PC-3 (cell line): ENCODE measurements around the gene EMC8.

ENCODE experiments used
- EZH2 ChIP-seq: fragments of 300-600 bp; sonication (generic); IDR thresholded peaks from one replicate; pipeline ENCODE4 v1.6.1; 2017; ENCODE audit warnings: antibody characterized with exemption, mild to moderate bottlenecking, low read length; ENCODE audit not compliant: unreplicated experiment
- EZH2phosphoT487 ChIP-seq: fragments of 300-600 bp; sonication (generic); IDR thresholded peaks from 2 replicates; pipeline ENCODE4 v1.6.1; 2018; ENCODE audit warnings: mild to moderate bottlenecking, antibody characterized with exemption, low read length, borderline replicate concordance
- TF ChIP-seq, protein P1 (sequence below): fragments of 300-600 bp; sonication (generic); conservative IDR thresholded peaks from 2 replicates; pipeline ENCODE4 v1.5.1; 2017; ENCODE audit warnings: antibody characterized with exemption, low read depth, mild to moderate bottlenecking, low read length

DNA sequence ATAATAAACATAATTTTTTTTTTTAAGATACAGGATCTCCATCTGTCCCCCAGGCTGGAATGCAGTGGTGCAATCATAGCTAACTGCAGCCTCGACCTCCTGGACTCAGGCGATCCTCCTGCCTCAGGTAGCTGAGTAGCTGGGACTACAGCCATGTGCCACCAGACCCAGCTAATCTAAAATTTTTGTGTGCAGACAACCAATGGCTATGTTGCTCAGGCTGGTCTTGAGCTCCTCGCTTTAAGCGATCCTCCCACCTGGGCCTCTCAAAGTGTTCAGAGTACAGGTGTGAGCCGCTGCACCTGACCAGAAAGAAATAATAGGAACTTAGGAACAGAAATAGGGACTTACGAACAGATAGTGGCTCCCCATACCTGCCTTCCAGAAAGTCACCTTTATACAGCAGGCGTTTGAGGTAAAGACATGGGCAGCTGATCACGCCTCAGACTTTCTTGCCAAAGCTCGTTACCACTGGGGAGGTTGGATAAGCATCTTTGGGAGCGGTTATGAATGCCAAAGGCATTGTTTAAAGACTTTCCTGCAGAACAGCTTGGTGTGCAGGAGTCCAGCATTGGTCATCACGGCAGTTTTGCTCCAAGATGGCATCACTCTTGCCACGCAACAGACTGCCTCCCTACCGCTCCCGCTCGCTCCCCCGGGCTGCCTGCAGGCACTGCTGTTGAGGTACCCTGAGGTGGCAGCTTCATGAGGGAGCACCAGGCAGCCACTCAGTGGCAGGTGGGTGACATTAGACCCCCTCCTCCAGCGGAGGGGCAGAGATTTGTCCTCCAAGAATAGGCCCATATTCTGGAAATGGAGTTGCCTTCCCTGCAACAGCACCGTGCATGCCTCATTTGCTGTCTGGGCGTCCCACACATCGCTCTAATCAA is 13.7 kb upstream of the EMC8 start:
- TF ChIP-seq, protein P1, sequence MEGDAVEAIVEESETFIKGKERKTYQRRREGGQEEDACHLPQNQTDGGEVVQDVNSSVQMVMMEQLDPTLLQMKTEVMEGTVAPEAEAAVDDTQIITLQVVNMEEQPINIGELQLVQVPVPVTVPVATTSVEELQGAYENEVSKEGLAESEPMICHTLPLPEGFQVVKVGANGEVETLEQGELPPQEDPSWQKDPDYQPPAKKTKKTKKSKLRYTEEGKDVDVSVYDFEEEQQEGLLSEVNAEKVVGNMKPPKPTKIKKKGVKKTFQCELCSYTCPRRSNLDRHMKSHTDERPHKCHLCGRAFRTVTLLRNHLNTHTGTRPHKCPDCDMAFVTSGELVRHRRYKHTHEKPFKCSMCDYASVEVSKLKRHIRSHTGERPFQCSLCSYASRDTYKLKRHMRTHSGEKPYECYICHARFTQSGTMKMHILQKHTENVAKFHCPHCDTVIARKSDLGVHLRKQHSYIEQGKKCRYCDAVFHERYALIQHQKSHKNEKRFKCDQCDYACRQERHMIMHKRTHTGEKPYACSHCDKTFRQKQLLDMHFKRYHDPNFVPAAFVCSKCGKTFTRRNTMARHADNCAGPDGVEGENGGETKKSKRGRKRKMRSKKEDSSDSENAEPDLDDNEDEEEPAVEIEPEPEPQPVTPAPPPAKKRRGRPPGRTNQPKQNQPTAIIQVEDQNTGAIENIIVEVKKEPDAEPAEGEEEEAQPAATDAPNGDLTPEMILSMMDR = no peak
- TF ChIP-seq EZH2 (no peak), EZH2phosphoT487 (no peak)
